ENCODE results near the gene TMEM132C. TPM values are rescaled to one million over a fixed set of nuclear protein-coding genes. Genes with fewer than 3 reads are reported as not detected.

Gene TMEM132C
- total and polyA plus RNA-seq, 3 donors from 2014 or later, result 2.9 to 5.5 (median 3.3) TPM

GRCh38 chr12:128747441-128747840, 480.5 kb downstream of the TMEM132C start:
- H3K9me3 ChIP-seq, result no peaks in the 10 kb centered on the region
- no peak for DNase-seq
- no peaks in the 10 kb centered on the region for H3K27me3 ChIP-seq
- WGBS, 2 donors, result 79 to 94% methylated on average over 4 to 12 of the region's 13 CpGs
- intact Hi-C loops (cut with DNase I; ENCODE audit: low total_unique reads), result no loop called here
- no peak overlapping the region for H3K27ac ChIP-seq
- TF ChIP-seq POLR2A (IDR thresholded peaks at IDR 0.05), result no peak
- TF ChIP-seq CTCF (IDR thresholded peaks at IDR 0.05), result no peak
- no peaks in the 10 kb centered on the region for H3K4me1 ChIP-seq
- no peak overlapping the region for H3K4me3 ChIP-seq
- H3K36me3 ChIP-seq (ENCODE audit: low read depth, missing control alignments), result no peaks in the 10 kb centered on the region

GRCh38 chr12:128752386-128752785, 485.4 kb downstream of the TMEM132C start:
- DNase-seq, result no peak
- Histone ChIP-seq H3K9me3 (no peaks in the 10 kb centered on the region), H3K4me3 (no peak overlapping the region), H3K27ac (no peak overlapping the region), H3K27me3 (no peaks in the 10 kb centered on the region), H3K4me1 (no peaks in the 10 kb centered on the region), H3K36me3 (ENCODE audit: low read depth, missing control alignments) (no peaks in the 10 kb centered on the region)
- intact Hi-C loops (cut with DNase I; ENCODE audit: low total_unique reads), result no loop called here
- TF ChIP-seq CTCF (IDR thresholded peaks at IDR 0.05) (no peak), POLR2A (IDR thresholded peaks at IDR 0.05) (no peak)
- 85 to 89% methylated on average over 5 of the region's 5 CpGs for WGBS, 2 donors

GRCh38 chr12:128753438-128753837, 486.5 kb downstream of the TMEM132C start:
- TF ChIP-seq CTCF (IDR thresholded peaks at IDR 0.05) (no peak), POLR2A (IDR thresholded peaks at IDR 0.05) (no peak)
- WGBS, 2 donors, result 67 to 72% methylated on average over 4 of the region's 4 CpGs
- Histone ChIP-seq H3K27me3 (no peaks in the 10 kb centered on the region), H3K4me1 (no peaks in the 10 kb centered on the region), H3K36me3 (ENCODE audit: low read depth, missing control alignments) (no peaks in the 10 kb centered on the region), H3K9me3 (no peaks in the 10 kb centered on the region), H3K4me3 (no peak overlapping the region), H3K27ac (no peak overlapping the region)
- no peak for DNase-seq
- intact Hi-C loops (cut with DNase I; ENCODE audit: low total_unique reads), result no loop called here

- no peak for DNase-seq
- H3K4me3 ChIP-seq, result no peak overlapping the region
- no peaks in the 10 kb centered on the region for H3K36me3 ChIP-seq (ENCODE audit: low read depth, missing control alignments)
- 75 to 78% methylated on average over 3 of the region's 3 CpGs for WGBS, 2 donors
- no peaks in the 10 kb centered on the region for H3K4me1 ChIP-seq
- H3K9me3 ChIP-seq, result no peaks in the 10 kb centered on the region
- H3K27ac ChIP-seq, result no peak overlapping the region
- TF ChIP-seq POLR2A (IDR thresholded peaks at IDR 0.05), result no peak
- TF ChIP-seq CTCF (IDR thresholded peaks at IDR 0.05), result no peak
- H3K27me3 ChIP-seq, result no peaks in the 10 kb centered on the region
- intact Hi-C loops (cut with DNase I; ENCODE audit: low total_unique reads), result no loop called here
Measured at GRCh38 chr12:128754275-128754674, 487.3 kb downstream of the TMEM132C start.

- intact Hi-C loops (cut with DNase I; ENCODE audit: low total_unique reads), result no loop called here
Measured at GRCh38 chr12:128755566-128755965, 488.6 kb downstream of the TMEM132C start.

More at GRCh38 chr12:128755566-128755965, 488.6 kb downstream of the TMEM132C start:
- Histone ChIP-seq H3K27me3 (no peaks in the 10 kb centered on the region), H3K27ac (no peak overlapping the region), H3K4me1 (no peaks in the 10 kb centered on the region), H3K4me3 (no peak overlapping the region), H3K9me3 (no peaks in the 10 kb centered on the region), H3K36me3 (ENCODE audit: low read depth, missing control alignments) (no peaks in the 10 kb centered on the region)
- no peak for DNase-seq
- 78 to 92% methylated on average over 4 of the region's 4 CpGs for WGBS, 2 donors
- no peak for TF ChIP-seq POLR2A (IDR thresholded peaks at IDR 0.05)
- no peak for TF ChIP-seq CTCF (IDR thresholded peaks at IDR 0.05)
